Left ventricle myocardium superior (tissue), 1 donor: ENCODE measurements around the gene CLEC11A. TPM values are rescaled to one million over a fixed set of nuclear protein-coding genes. Genes with fewer than 3 reads are reported as not detected.

Experiments
- ATAC-seq: fragments of 200-7000 bp; cut with Tn5 transposase; one replicate; pipeline ENCODE4 v1.9.1; 2020; ENCODE audit warnings: mild to moderate bottlenecking, moderate library complexity
- DNase-seq: peaks from one replicate; pipeline ENCODE4 v3.0.0-alpha.2; 2020
- intact Hi-C: fragments of 100-400 bp; cut with micrococcal nuclease; formaldehyde crosslinking; loops from one replicate; pipeline ENCODE4 v1.11.0; 2022
- total RNA-seq: library from RNA; stranded (reverse); fragmentation: NEBNext Ultra II Directional; extraction: Animal tissue kit (Norgen Biotek cat#: 25700); gene quantifications from one replicate; pipeline ENCODE4 v1.2.1, GENCODE V29; 2021
- donor health status: DM: no; HTN: yes; CAD: no; lungs with severe emphysema.

CLEC11A gene
- total RNA-seq, 1 donor from 2014 or later: 2.9 TPM

- intact Hi-C loops: no loop called here
- ATAC-seq (no peak), DNase-seq (no peak)
These were observed 3.6 kb upstream of the CLEC11A start, which contains the start of gene SHANK1 for GRCh38 chr19:50719566-50719965. SHANK1 (minus strand) TSS chr19:50719802; CDS start chr19:50716919, 2,883 bp downstream.

- DNase-seq (no peak), ATAC-seq (no peak)
- intact Hi-C loops: no loop called here
These were observed 2.8 kb upstream of the CLEC11A start for GRCh38 chr19:50720181-50720920.

GRCh38 chr19:50720921-50721381 lies 2.2 kb upstream of the CLEC11A start:
- intact Hi-C loops: no loop called here
- ATAC-seq (no peak), DNase-seq (no peak)

- ATAC-seq: no peak
- intact Hi-C loops: no loop called here
- DNase-seq: no peak
These were observed 1.6 kb upstream of the CLEC11A start for GRCh38 chr19:50721441-50722137.

GRCh38 chr19:50722201-50723013 lies 757 bp upstream of the CLEC11A start:
- no peak for ATAC-seq
- DNase-seq: no peak
- intact Hi-C loops: no loop called here

- intact Hi-C loops: no loop called here
- ATAC-seq: no peak
These were observed 764 bp downstream of the CLEC11A start for GRCh38 chr19:50723735-50724521.

GRCh38 chr19:50724522-50725217 lies 1.5 kb downstream of the CLEC11A start:
- DNase-seq (peak; percentile 98), ATAC-seq (peak; percentile 95)
- intact Hi-C loops: no loop called here

More at GRCh38 chr19:50723735-50724521, 764 bp downstream of the CLEC11A start:
- DNase-seq: no peak

GRCh38 chr19:50725218-50725910 lies 2.2 kb downstream of the CLEC11A start:
- ATAC-seq (peak; percentile 33), DNase-seq (no peak)
- intact Hi-C loops: no loop called here

GRCh38 chr19:50725911-50726230 lies 2.7 kb downstream of the CLEC11A start:
- no peak for ATAC-seq
- intact Hi-C loops: no loop called here
- no peak for DNase-seq

GRCh38 chr19:50728084-50728737 lies 5.0 kb downstream of the CLEC11A start:
- ATAC-seq (peak; percentile 16), DNase-seq (peak; percentile 82)
- intact Hi-C loops: no loop called here

GRCh38 chr19:50729894-50730293 lies 6.7 kb downstream of the CLEC11A start:
- no peak for DNase-seq
- no peak for ATAC-seq
- intact Hi-C loops: no loop called here

GRCh38 chr19:50735869-50736268 lies 12.7 kb downstream of the CLEC11A start:
- DNase-seq (no peak), ATAC-seq (no peak)
- intact Hi-C loops: no loop called here

GRCh38 chr19:50736338-50736737 lies 13.2 kb downstream of the CLEC11A start:
- no peak for ATAC-seq
- intact Hi-C loops: no loop called here

GRCh38 chr19:50739132-50739913 lies 16.2 kb downstream of the CLEC11A start:
- intact Hi-C loops: no loop called here
- no peak for ATAC-seq
- no peak for DNase-seq

More at GRCh38 chr19:50736338-50736737, 13.2 kb downstream of the CLEC11A start:
- no peak for DNase-seq

- ATAC-seq: no peak
- intact Hi-C loops: no loop called here
- DNase-seq: no peak
These were observed 16.8 kb downstream of the CLEC11A start for GRCh38 chr19:50739914-50740426.

- intact Hi-C loops: no loop called here
- no peak for DNase-seq
- ATAC-seq: no peak
These were observed 18.2 kb downstream of the CLEC11A start for GRCh38 chr19:50741179-50741933.
